HTR-8/SVneo (cell line): Measurements from ENCODE around the gene CCDC177.

Source experiments
- DNase-seq: peaks from one replicate; pipeline ENCODE4 v3.0.0; 2011; ENCODE audit warnings: low spot score, mixed read lengths; ENCODE audit not compliant: insufficient read length
- FAIRE-seq: peaks from 2 replicates; lab custom pipeline; 2011; peaks lifted over from hg19 to GRCh38; lab: Jason Lieb, UNC

The CCDC177 gene

DNA sequence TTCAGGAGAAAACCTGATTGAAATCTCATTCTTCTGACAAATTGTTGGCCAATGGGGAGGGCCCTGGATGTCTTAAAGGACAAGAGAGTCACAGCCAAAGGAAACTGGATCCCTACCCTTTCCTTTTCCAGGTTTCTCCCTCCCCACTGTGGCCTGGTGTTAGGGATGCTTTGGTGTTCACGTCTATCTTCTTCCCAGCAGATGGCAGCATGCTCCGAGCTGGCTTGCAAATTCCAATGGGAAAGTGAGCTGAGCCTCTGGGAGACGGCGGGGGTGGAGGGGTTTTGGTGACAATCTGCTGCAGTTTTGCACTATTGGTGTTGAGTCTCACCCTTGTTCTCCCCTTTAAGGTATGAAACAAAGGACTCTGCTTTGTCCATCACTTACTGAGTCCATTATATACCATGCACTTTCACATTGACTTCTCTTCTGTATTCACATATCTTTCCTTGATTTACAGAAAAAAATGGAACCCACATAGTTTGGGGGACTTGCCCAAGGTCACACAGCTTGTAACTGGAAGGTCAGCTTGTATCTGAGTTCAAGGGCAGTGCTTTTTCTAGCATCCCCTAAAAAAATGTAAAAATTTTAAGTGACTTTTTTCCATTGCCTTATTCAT lies 39.3 kb downstream of the CCDC177 start:
- FAIRE-seq (peak; percentile 100), DNase-seq (peak; percentile 93)

DNA sequence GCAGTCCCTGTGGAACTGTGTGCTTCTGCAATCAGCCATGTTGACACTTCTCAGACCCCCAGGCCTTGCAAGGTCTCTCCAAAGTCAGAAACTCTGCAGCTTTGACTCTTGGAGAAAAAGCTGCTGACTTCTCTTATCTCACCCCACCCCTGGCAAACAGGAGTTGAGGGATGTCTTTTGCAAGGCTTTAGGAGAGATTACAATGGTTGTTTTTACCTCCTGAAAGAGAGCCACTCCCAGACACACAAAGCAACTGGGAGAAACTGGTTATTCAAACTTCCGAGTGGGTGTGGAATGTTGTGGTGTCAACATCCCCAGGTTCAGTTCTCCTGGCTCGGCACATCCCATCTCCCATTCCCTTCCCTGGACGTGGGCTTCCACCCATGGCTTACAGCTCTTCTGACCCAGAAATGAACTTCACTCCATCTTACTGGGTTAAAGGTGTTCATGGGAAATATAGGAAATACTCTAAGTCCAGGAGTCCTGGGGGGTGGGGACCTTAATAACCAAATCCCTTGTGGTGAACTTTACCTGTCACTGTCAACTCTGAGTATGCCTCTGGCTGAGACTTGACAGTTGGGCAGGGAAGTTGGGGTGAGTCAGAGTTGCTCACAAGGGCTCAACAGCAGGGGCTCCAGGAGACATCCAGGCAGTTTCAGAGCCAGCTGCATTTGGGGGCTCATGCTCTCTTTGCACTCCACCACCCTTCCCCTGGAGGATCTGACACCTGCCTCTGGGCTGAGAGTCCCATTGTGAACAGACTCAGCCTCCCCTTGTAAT lies 41.9 kb downstream of the CCDC177 start:
- FAIRE-seq: peak; percentile 74
- DNase-seq: no peak

DNA sequence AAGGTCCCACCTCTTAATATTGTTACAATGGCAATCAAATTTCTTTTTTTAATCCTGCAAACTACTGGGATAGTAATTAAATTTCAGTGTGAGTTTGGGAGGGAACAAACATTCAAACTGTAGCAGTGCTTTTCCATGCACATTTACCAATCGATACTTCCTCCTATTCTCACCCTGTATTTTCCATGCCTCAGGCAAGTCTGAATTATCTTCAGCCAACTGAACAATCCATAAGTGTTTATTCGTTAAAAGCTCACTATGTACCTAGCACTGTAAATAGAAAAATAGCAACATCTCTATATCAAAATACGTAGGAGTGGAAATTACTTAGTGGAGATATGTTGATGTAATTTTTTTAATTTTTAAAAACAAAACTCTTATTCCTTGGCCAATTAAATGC lies 43.5 kb downstream of the CCDC177 start:
- FAIRE-seq: no peak
- no peak for DNase-seq

DNA sequence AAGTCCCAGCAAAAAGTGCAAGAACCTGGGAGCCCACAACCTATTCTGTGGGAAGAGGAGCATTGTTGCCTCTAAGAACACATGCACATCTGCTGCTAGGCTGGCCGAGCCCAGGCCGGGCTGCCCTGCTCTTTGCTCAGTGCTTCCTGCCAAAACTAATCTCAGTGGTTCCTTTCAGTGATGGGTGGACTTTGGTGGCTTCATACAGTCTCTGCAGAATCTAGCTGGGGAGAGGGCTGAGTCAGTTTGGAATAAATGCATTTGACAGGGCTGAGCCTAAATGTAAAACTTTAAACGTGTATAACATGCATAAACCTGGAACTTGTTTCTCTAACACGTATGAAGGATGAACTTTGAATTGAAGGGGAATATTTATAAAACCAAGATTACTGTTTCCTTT lies 44.6 kb downstream of the CCDC177 start:
- FAIRE-seq (peak; percentile 66), DNase-seq (no peak)

DNA sequence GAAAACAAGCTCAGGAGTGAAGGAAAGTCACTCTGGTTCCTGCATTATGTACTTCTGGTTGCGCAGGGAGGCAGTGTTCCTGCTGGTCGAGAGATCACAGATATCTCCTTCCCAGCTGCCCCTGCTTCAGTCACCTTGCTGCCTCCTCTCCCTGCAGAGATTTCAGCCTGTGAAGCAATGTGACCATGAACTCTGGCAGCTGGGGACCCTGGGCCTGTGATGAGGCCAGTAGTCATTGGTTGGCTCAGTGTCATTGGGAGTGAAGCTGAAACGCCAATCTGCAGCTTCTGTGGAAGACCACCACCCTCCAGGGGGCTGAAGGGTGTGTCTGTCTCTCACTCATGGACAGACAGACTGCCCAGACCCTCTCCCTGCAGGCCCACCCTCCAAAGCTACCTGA lies 45.1 kb downstream of the CCDC177 start:
- FAIRE-seq: peak; percentile 83
- DNase-seq: no peak

DNA sequence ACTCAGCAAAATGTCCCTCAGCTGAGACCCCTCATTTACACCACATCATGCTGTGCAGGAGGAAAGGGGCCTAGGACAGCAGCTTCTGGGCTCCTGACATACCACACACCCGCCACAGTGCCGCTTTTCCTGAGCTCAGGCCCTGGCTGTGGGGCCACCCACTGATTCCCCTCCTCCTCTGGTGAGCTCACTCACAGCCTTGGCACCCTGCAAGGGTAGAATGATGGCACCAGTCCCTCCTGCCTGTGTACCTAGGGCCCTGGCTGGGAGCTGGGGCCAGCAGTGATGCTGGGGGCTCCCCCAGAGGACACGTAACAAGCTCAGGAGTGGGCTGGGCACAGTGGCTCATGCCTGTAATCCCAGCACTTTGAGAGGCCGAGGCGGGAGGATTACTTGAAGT lies 45.7 kb downstream of the CCDC177 start:
- no peak for FAIRE-seq
- no peak for DNase-seq

DNA sequence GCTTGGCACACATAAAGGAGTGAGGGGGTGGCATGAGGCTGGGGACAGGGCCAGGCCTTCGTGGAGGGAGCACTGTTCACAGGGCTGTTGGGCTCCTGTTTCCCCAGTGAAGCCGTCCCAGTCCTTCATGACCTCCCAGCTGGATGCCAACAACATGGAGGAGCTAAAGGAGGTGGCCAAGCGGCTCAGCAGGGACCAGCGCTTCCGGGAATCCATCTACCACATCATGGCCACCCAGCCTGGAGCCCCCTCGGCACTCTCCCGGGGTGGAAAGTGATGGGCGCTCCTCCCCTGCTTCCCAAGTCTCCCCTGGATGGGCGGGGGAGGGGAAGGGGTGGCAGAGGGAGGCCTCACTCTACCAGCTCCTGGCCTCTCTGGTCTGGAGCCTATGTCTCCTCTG lies 46.5 kb downstream of the CCDC177 start:
- DNase-seq (no peak), FAIRE-seq (no peak)

DNA sequence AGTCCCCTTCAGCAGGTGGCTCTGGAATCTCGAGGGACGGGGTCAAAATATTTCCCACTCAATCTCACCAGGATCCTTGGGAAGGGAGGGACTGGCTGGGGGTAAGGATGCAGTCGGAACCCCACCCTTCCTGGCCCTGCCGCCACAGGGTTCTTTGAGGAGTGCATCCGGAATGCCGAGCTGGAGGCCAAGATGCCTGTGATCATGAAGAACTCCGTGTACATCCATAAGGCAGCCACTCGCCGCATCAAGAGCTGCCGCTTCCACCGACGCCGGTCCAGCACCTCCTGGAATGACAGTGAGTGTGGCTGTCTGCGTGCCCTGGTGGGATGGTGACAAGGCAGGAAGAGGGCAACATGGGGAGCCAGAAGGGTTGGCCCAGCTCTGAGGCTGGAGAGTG lies 47.0 kb downstream of the CCDC177 start:
- peak; percentile 65 for FAIRE-seq
- DNase-seq: no peak

DNA sequence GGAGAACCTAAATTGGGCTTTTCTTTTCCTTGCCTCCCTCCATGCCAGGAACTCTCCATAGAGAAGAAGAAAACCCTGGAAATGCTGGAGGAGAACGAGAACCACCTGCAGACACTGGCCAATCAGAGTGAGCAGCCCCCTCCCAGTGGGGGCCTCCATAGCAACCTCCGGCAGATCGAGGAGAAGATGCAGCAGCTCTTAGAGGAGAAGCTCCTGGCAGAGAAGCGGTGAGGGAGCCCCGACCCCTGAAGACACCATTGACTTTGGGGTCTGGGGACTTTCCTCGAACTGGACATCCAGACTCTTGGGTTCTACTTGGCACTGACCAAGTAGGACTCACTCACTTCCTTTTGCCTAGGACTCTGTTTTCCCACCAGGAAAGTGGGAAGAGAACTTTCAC lies 48.8 kb downstream of the CCDC177 start:
- no peak for FAIRE-seq
- no peak for DNase-seq

DNA sequence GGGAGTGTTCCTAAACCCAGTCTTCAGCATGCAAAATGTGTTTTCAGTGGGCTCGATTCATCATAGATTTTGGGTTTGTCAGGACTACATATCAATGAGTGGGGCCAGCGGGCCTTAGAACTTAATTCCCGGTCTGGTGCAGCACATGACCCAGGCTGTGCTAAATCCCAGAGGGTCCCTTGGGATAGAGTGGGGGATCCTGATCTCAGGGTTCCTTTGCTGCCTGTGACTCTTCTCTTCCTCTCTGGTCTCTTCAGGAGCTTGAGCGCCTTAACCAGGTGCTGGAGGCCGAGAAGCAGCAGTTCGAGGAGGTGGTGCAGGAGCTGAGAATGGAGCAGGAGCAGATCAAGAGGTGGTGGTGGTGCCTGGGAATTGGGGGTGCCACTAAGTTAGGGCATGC lies 52.6 kb downstream of the CCDC177 start:
- no peak for DNase-seq
- no peak for FAIRE-seq
